PC-3 (cell line): ENCODE results near the gene MANEAL. TPM values are rescaled to one million over a fixed set of nuclear protein-coding genes. Genes with fewer than 3 reads are reported as not detected.
"Not testable (repeated sequence)": the region's sequence is repeated elsewhere in the genome, so short reads cannot be mapped to it uniquely, and the experiment has no call there.

Experiments used
- ATAC-seq: fragments of 200-7000 bp; cut with Tn5 transposase; 2 replicates; pipeline ENCODE4 v1.9.1; 2020; ENCODE audit warnings: mild to moderate bottlenecking, moderate library complexity
- BruUV-seq: library from RNA; stranded (reverse); fragments of 400-500 nt; replicated peaks from 2 replicates; lab custom pipeline; 2021; lab: Mats Ljungman, UMichigan
- CTCF ChIA-PET: fragments of 300-600 bp; sonication (Branson Sonifier 250); formaldehyde crosslinking; loops from one replicate; lab custom pipeline; 2022; ENCODE audit warnings: antibody characterized with exemption; lab: Charles Lee
- POLR2A ChIA-PET: fragments of 300-600 bp; sonication (Branson Sonifier 250); formaldehyde crosslinking; loops from one replicate; lab custom pipeline; 2022; ENCODE audit warnings: antibody characterized with exemption; ENCODE audit not compliant: unreplicated experiment; lab: Charles Lee
- DNase-seq: peaks from one replicate; pipeline ENCODE4 v3.0.0-alpha.2; 2015
- H2AFZ ChIP-seq: fragments of 300-600 bp; sonication (generic); 2 replicates; pipeline ENCODE4 v1.6.0; 2016; ENCODE audit warnings: antibody characterized with exemption, low read length
- H3F3A ChIP-seq: fragments of 300-600 bp; sonication (generic); one replicate; pipeline ENCODE4 v1.6.0; 2017; ENCODE audit warnings: antibody characterized with exemption, low read length, control low read depth, mild to moderate bottlenecking; ENCODE audit not compliant: unreplicated experiment
- H3K27ac ChIP-seq: fragments of 300-600 bp; sonication (generic); 2 replicates; pipeline ENCODE4 v1.5.1; 2016; ENCODE audit warnings: mild to moderate bottlenecking, low read length
- H3K27me3 ChIP-seq: fragments of 300-600 bp; sonication (generic); 2 replicates; pipeline ENCODE4 v1.6.1; 2016; ENCODE audit warnings: low read length, mixed read lengths
- H3K36me3 ChIP-seq: fragments of 300-600 bp; sonication (generic); 2 replicates; pipeline ENCODE4 v1.6.1; 2016; ENCODE audit warnings: low read depth, mixed run types, low read length, mixed read lengths
- H3K4me1 ChIP-seq: fragments of 300-600 bp; sonication (generic); 2 replicates; pipeline ENCODE4 v1.5.1; 2016; ENCODE audit warnings: low read length; ENCODE audit not compliant: insufficient read depth
- H3K4me2 ChIP-seq: fragments of 300-600 bp; sonication (generic); 2 replicates; pipeline ENCODE4 v1.6.0; 2016; ENCODE audit warnings: low read length
- H3K4me3 ChIP-seq: fragments of 300-600 bp; sonication (generic); 2 replicates; pipeline ENCODE4 v1.5.1; 2016; ENCODE audit warnings: mild to moderate bottlenecking, low read length, mixed read lengths
- H3K79me2 ChIP-seq: fragments of 300-600 bp; sonication (generic); 2 replicates; pipeline ENCODE4 v1.6.1; 2017; ENCODE audit warnings: low read length, mixed read lengths
- H3K9ac ChIP-seq: fragments of 300-600 bp; sonication (generic); 2 replicates; pipeline ENCODE4 v1.6.0; 2016; ENCODE audit warnings: mild to moderate bottlenecking, low read length
- H3K9me2 ChIP-seq: fragments of 300-600 bp; sonication (generic); replicated peaks from 2 replicates; pipeline ENCODE4 v1.6.1; 2016; ENCODE audit warnings: mixed run types, low read length, mixed read lengths
- H3K9me3 ChIP-seq: fragments of 300-600 bp; sonication (generic); 2 replicates; pipeline ENCODE4 v1.6.1; 2016; ENCODE audit warnings: low read length, mixed read lengths
- H4K20me1 ChIP-seq: fragments of 300-600 bp; sonication (generic); 2 replicates; pipeline ENCODE4 v1.6.1; 2016; ENCODE audit warnings: low read length, mixed read lengths
- EZH2 ChIP-seq: fragments of 300-600 bp; sonication (generic); IDR thresholded peaks from one replicate; pipeline ENCODE4 v1.6.1; 2017; ENCODE audit warnings: antibody characterized with exemption, mild to moderate bottlenecking, low read length; ENCODE audit not compliant: unreplicated experiment
- EZH2phosphoT487 ChIP-seq: fragments of 300-600 bp; sonication (generic); IDR thresholded peaks from 2 replicates; pipeline ENCODE4 v1.6.1; 2018; ENCODE audit warnings: mild to moderate bottlenecking, antibody characterized with exemption, low read length, borderline replicate concordance
- intact Hi-C: fragments of 100-400 bp; cut with micrococcal nuclease; formaldehyde crosslinking; loops from 2 replicates; pipeline ENCODE4 v1.9.0; 2023
- total RNA-seq: library from RNA; depleted of rRNA; stranded (reverse); fragments of >200 nt; gene quantifications from 2 replicates; pipeline ENCODE4 v1.2.3, GENCODE V29; 2014
- TF ChIP-seq, protein P1 (sequence below): fragments of 300-600 bp; sonication (generic); conservative IDR thresholded peaks from 2 replicates; pipeline ENCODE4 v1.5.1; 2017; ENCODE audit warnings: antibody characterized with exemption, low read depth, mild to moderate bottlenecking, low read length

The MANEAL gene
- total RNA-seq, 1 experiment from 2014 or later = 47.6 TPM

DNA sequence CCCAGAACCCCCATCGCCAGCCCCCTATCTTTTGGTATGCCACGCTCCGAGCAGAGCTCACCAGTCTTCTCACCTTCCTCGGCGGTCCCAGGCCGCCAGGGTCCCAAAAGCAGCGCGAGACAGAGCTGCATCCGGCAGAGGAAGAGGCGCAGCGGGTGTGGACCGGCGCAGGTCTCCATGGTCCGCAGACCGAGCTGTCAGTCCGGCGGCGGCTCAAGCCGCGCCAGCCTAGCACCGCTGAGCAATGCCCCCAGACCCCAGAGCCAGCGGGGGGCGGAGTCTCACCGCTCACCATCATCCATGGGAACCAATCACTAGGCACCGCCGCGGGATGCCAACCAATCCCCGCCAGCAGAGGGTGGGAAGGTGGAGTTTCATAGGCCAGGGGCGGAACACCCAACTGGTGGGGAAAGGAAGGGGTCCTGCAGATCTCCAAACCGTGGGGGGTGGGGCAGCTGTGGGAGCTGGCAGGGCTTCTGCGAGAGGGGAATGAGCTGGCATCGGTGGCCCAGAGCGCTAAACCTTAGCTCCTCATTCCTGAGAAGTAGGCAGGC, 28.7 kb upstream of the MANEAL start, which contains the start of gene EPHA10:
Gene EPHA10, minus strand, starts transcription at position 233 of the 554 bp plus-strand sequence. Its CDS starts 54 bp downstream, at position 179.
- CTCF ChIA-PET = interaction anchor here (0.6 kb wide), 1 partner anchor 75 kb away, joined by 3 read pairs; a partner anchor contains a TSS
- intact Hi-C loops = no loop called here
- no peaks in the 10 kb centered on the region for H3K9me3 ChIP-seq
- no peaks in the 10 kb centered on the region for H3F3A ChIP-seq
- BruUV-seq = no TSS peak
- TF ChIP-seq EZH2phosphoT487 (no peak), EZH2 (no peak)
- TF ChIP-seq, protein P1, sequence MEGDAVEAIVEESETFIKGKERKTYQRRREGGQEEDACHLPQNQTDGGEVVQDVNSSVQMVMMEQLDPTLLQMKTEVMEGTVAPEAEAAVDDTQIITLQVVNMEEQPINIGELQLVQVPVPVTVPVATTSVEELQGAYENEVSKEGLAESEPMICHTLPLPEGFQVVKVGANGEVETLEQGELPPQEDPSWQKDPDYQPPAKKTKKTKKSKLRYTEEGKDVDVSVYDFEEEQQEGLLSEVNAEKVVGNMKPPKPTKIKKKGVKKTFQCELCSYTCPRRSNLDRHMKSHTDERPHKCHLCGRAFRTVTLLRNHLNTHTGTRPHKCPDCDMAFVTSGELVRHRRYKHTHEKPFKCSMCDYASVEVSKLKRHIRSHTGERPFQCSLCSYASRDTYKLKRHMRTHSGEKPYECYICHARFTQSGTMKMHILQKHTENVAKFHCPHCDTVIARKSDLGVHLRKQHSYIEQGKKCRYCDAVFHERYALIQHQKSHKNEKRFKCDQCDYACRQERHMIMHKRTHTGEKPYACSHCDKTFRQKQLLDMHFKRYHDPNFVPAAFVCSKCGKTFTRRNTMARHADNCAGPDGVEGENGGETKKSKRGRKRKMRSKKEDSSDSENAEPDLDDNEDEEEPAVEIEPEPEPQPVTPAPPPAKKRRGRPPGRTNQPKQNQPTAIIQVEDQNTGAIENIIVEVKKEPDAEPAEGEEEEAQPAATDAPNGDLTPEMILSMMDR = no peak
- ATAC-seq (no peak), DNase-seq (no peak)
- peak within 1 kb of the TSS; percentile 87 for H3K4me2 ChIP-seq
- POLR2A ChIA-PET = interaction anchor here (0.5 kb wide), 1 partner anchor 1378 kb away, joined by 4 read pairs; no protein-coding TSS in a partner anchor
- no peaks in the 10 kb centered on the region for H3K36me3 ChIP-seq
- no peaks in the 10 kb centered on the region for H4K20me1 ChIP-seq
- H3K9ac ChIP-seq = no peak within 1 kb of the TSS
- H3K27me3 ChIP-seq = peaks cover 52% of the 10 kb centered on the region
- H3K79me2 ChIP-seq = no peaks in the 10 kb centered on the region
- H3K27ac ChIP-seq = no peak within 1 kb of the TSS
- H2AFZ ChIP-seq = peak within 1 kb of the TSS; percentile 72
- H3K4me3 ChIP-seq = peak within 1 kb of the TSS; percentile 56
- no peaks in the 10 kb centered on the region for H3K9me2 ChIP-seq
- H3K4me1 ChIP-seq = peaks cover 6% of the 10 kb centered on the region

DNA sequence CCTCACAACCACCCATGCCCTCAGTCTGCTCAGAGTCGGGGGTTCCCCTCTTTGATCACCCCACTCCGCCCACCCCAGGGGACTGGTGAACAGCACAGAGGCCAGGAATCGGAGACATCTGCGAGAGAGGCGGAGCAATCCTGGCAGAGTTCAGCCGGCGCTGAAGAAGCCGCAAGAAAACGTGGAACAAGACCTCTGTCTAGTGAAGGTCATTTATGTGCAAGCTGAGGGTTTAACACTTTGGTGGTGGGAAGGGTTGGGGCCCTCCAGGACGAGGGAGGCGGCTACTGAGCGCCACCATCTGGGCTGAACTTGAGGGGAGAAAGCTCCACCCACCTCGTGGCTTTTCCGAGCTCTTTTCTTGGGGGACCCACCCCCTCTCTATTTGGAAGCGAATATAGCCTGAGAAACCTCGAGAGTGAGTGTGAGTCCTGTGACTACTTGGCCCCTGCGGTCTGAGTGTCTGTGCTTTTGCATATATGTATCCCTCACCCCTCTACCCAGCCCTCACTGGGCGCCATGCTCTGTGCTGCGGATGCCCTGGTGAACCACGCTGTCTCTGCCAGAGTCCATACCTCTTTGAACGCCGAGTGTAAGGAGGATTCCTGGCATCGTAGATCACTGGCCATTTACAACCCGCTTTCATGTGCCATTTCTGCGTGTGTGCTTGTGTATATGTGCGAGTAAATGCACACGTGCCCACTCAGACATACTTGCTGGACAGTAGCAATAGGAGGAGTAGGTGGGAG, 27.6 kb upstream of the MANEAL start:
- Histone ChIP-seq H4K20me1 (no peaks in the 10 kb centered on the region), H3K79me2 (no peaks in the 10 kb centered on the region), H3K4me1 (peaks cover 6% of the 10 kb centered on the region), H3K9me3 (no peaks in the 10 kb centered on the region), H3F3A (no peaks in the 10 kb centered on the region), H2AFZ (peak overlapping the region; percentile 72), H3K27me3 (peaks cover 52% of the 10 kb centered on the region), H3K9ac (no peak overlapping the region), H3K9me2 (no peaks in the 10 kb centered on the region), H3K4me2 (peak overlapping the region; percentile 87), H3K36me3 (no peaks in the 10 kb centered on the region), H3K27ac (no peak overlapping the region), H3K4me3 (peak overlapping the region; percentile 56)
- peak; percentile 28 for DNase-seq
- TF ChIP-seq, protein P1 = peak; percentile 47
- no peak for TF ChIP-seq EZH2phosphoT487
- peak; percentile 64 for ATAC-seq
- intact Hi-C loops = no loop called here
- POLR2A ChIA-PET = no interaction called here
- CTCF ChIA-PET = interaction anchor here (0.6 kb wide), 3 partner anchors 77 to 279 kb away, joined by 4 to 6 read pairs (median 5); no protein-coding TSS in a partner anchor
- BruUV-seq = no TSS peak

DNA sequence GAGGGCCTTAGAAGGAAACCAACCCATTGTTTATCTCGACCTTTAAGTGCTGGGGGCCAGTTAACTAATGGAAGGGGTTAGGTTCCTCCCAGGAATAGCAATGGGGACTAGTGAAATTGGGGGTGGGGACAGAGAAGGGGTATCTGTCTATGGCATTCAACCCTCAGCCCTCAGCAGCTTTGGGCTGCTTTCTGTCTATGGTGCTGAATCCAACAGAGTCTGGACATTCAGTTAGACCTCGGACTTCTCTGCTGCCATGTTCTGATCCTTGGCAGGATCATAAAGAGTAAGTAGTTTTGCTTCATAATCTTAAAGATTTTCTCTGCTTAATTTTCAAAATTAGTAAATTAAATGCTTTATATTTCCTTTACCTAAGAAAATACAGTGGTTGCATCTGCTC, 26.2 kb upstream of the MANEAL start:
- no peak for ATAC-seq
- Histone ChIP-seq H4K20me1 (no peaks in the 10 kb centered on the region), H3K9ac (no peak overlapping the region), H3K79me2 (no peaks in the 10 kb centered on the region), H3K4me2 (no peak overlapping the region), H3F3A (no peaks in the 10 kb centered on the region), H3K4me3 (no peak overlapping the region), H3K4me1 (peaks cover 6% of the 10 kb centered on the region), H3K27ac (no peak overlapping the region), H3K36me3 (no peaks in the 10 kb centered on the region), H2AFZ (no peak overlapping the region), H3K27me3 (peaks cover 52% of the 10 kb centered on the region), H3K9me2 (no peaks in the 10 kb centered on the region), H3K9me3 (no peaks in the 10 kb centered on the region)
- no TSS peak for BruUV-seq
- no peak for DNase-seq
- CTCF ChIA-PET = no interaction called here
- intact Hi-C loops = no loop called here
- POLR2A ChIA-PET = no interaction called here
- TF ChIP-seq, protein P1 = no peak
- TF ChIP-seq EZH2 = no peak
- no peak for TF ChIP-seq EZH2phosphoT487

DNA sequence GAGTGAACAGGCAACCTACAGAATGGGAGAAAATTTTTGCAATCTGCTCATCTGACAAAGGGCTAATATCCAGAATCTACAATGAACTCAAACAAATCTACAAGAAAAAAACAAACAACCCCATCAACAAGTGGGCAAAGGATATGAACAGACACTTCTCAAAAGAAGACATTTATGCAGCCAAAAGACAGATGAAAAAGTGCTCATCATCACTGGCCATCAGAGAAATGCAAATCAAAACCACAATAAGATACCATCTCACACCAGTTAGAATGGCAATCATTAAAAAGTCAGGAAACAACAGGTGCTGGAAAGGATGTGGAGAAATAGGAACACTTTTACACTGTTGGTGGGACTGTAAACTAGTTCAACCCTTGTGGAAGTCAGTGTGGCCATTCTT, 22.2 kb upstream of the MANEAL start:
- ATAC-seq, H3F3A ChIP-seq, BruUV-seq, intact Hi-C loops, H3K27ac ChIP-seq, H4K20me1 ChIP-seq, H3K4me2 ChIP-seq, H3K9me3 ChIP-seq, H3K4me3 ChIP-seq, H3K9ac ChIP-seq, DNase-seq, POLR2A ChIA-PET, H3K79me2 ChIP-seq, H2AFZ ChIP-seq, H3K36me3 ChIP-seq, H3K9me2 ChIP-seq, H3K4me1 ChIP-seq: not testable (repeated sequence)
- CTCF ChIA-PET = interaction anchor here (0.6 kb wide), 1 partner anchor 47 kb away, joined by 3 read pairs; no protein-coding TSS in a partner anchor
- peaks cover 25% of the 10 kb centered on the region for H3K27me3 ChIP-seq
